ENCODE measurements around the gene REP15.

REP15 gene

GRCh38 chr12:27703720-27704452 lies 7.6 kb downstream of the REP15 start (continued):
- TF ChIP-seq, protein P1, sequence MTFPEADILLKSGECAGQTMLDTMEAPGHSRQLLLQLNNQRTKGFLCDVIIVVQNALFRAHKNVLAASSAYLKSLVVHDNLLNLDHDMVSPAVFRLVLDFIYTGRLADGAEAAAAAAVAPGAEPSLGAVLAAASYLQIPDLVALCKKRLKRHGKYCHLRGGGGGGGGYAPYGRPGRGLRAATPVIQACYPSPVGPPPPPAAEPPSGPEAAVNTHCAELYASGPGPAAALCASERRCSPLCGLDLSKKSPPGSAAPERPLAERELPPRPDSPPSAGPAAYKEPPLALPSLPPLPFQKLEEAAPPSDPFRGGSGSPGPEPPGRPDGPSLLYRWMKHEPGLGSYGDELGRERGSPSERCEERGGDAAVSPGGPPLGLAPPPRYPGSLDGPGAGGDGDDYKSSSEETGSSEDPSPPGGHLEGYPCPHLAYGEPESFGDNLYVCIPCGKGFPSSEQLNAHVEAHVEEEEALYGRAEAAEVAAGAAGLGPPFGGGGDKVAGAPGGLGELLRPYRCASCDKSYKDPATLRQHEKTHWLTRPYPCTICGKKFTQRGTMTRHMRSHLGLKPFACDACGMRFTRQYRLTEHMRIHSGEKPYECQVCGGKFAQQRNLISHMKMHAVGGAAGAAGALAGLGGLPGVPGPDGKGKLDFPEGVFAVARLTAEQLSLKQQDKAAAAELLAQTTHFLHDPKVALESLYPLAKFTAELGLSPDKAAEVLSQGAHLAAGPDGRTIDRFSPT (tag by site-specific recombination; IDR thresholded peaks at IDR 0.05): no peak
- TF ChIP-seq ZNF548 (tag by site-specific recombination; IDR thresholded peaks at IDR 0.05) (no peak), ZNF24 (tag by site-specific recombination; IDR thresholded peaks at IDR 0.05) (0 out of 2 replicates have a peak, but pooled peaks have one; percentile 41), ZNF747 (tag by site-specific recombination; IDR thresholded peaks at IDR 0.05) (no peak), ZNF324 (tag by site-specific recombination; IDR thresholded peaks at IDR 0.05) (peak; percentile 80; the same call in 1 of the 2 replicates), ZSCAN30 (tag by site-specific recombination; IDR thresholded peaks at IDR 0.05) (peak; percentile 80; the same call in 1 of the 2 replicates), ZNF791 (tag by site-specific recombination; IDR thresholded peaks at IDR 0.05) (no peak), ZNF626 (tag by site-specific recombination; IDR thresholded peaks at IDR 0.05) (peak; percentile 67; the same call in 1 of the 2 replicates), ZSCAN5A (tag by site-specific recombination; IDR thresholded peaks at IDR 0.05) (no peak), ZNF274 (IDR thresholded peaks at IDR 0.05; ENCODE audit: low read length) (no peak), ZNF274 (tag by site-specific recombination; IDR thresholded peaks at IDR 0.05; ENCODE audit: borderline replicate concordance) (no peak), ZEB2 (tag by site-specific recombination; IDR thresholded peaks at IDR 0.05) (peak; percentile 75), ZNF654 (tag by site-specific recombination; IDR thresholded peaks at IDR 0.05; ENCODE audit: low read depth) (peak; percentile 73)
- TF ChIP-seq, protein P2, sequence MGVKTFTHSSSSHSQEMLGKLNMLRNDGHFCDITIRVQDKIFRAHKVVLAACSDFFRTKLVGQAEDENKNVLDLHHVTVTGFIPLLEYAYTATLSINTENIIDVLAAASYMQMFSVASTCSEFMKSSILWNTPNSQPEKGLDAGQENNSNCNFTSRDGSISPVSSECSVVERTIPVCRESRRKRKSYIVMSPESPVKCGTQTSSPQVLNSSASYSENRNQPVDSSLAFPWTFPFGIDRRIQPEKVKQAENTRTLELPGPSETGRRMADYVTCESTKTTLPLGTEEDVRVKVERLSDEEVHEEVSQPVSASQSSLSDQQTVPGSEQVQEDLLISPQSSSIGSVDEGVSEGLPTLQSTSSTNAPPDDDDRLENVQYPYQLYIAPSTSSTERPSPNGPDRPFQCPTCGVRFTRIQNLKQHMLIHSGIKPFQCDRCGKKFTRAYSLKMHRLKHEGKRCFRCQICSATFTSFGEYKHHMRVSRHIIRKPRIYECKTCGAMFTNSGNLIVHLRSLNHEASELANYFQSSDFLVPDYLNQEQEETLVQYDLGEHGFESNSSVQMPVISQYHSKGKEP (tag by site-specific recombination; IDR thresholded peaks at IDR 0.05): peak; percentile 72; the same call in 1 of the 2 replicates
- TF ChIP-seq, protein P3, sequence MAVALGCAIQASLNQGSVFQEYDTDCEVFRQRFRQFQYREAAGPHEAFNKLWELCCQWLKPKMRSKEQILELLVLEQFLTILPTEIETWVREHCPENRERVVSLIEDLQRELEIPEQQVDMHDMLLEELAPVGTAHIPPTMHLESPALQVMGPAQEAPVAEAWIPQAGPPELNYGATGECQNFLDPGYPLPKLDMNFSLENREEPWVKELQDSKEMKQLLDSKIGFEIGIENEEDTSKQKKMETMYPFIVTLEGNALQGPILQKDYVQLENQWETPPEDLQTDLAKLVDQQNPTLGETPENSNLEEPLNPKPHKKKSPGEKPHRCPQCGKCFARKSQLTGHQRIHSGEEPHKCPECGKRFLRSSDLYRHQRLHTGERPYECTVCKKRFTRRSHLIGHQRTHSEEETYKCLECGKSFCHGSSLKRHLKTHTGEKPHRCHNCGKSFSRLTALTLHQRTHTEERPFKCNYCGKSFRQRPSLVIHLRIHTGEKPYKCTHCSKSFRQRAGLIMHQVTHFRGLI (tag by site-specific recombination; IDR thresholded peaks at IDR 0.05): no peak

DNA sequence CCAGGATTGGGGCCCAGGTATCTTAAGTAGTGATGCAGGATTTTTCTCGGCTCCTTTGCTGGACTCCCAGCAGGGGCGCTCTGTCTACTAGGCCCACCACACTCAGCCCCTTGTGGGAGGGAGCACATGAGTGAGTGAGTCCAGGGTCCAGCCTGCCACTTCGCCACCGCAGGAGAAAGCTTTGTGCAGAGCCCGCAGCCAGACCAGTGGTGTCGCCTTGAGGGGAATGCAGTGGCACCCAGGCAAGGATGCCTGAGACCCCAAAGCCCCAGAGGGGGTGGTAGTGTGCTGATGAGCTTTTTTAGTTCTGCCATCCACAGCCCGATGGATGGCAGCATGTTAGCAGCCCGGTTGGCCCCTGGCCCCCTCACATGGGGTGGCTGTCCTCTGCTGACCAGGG lies 9.0 kb downstream of the REP15 start:
- Histone ChIP-seq H3K4me1 (ENCODE audit: control insufficient read depth, insufficient read depth, low read length) (no peaks in the 10 kb centered on the region), H3K27ac (ENCODE audit: extremely low read depth, low read depth, low read length) (no peak overlapping the region), H3K9me3 (ENCODE audit: control insufficient read depth, insufficient read depth, low read depth, low read length) (no peaks in the 10 kb centered on the region), H3K36me3 (ENCODE audit: control insufficient read depth in 2 of 2, insufficient read depth in 1 of 2, low read length in 2 of 2) (no peaks in the 10 kb centered on the region), H3K4me3 (ENCODE audit: low read depth, low read length) (no peak overlapping the region)
- ChIA-PET CTCF (interaction anchor here (0.6 to 0.8 kb wide), 2 partner anchors 16 to 685 kb away, joined by 3 to 4 read pairs; no protein-coding TSS in a partner anchor), POLR2A (no interaction called here)
- TF ChIP-seq ZNF664 (tag by site-specific recombination; IDR thresholded peaks at IDR 0.05) (no peak), KLF7 (tag by site-specific recombination; IDR thresholded peaks at IDR 0.05; ENCODE audit: borderline replicate concordance) (no peak), ZNF521 (tag by site-specific recombination; IDR thresholded peaks at IDR 0.05) (no peak), GLI2 (tag by site-specific recombination; IDR thresholded peaks at IDR 0.05; ENCODE audit: borderline replicate concordance, low read depth) (no peak), KLF10 (tag by site-specific recombination; IDR thresholded peaks at IDR 0.05) (no peak), BCL6B (tag by site-specific recombination; IDR thresholded peaks at IDR 0.05) (no peak), ZNF600 (tag by site-specific recombination; IDR thresholded peaks at IDR 0.05) (no peak), ELK4 (IDR thresholded peaks at IDR 0.05; ENCODE audit: borderline replicate concordance, low read depth, low read length) (no peak), BCL11A (tag by site-specific recombination; IDR thresholded peaks at IDR 0.05; ENCODE audit: low read depth) (no peak)
- TF ChIP-seq, protein P2 (tag by site-specific recombination; IDR thresholded peaks at IDR 0.05): no peak

Data from HEK293 (cell line).